HCT116 (cell line): ENCODE data around the gene COMMD4. TPM values are rescaled to one million over a fixed set of nuclear protein-coding genes. Genes with fewer than 3 reads are reported as not detected.

Source experiments
- ATAC-seq: fragments of 200-7000 bp; cut with Tn5 transposase; 2 replicates; pipeline ENCODE4 v1.9.1; 2020; ENCODE audit warnings: mild to moderate bottlenecking, moderate library complexity
- BruUV-seq: library from RNA; stranded (reverse); fragments of 400-500 nt; replicated peaks from 2 replicates; lab custom pipeline; 2021; lab: Mats Ljungman, UMichigan
- CTCF ChIA-PET: fragments of 300-600 bp; sonication (Branson Sonifier 250); formaldehyde crosslinking; loops from one replicate; lab custom pipeline; 2021; ENCODE audit warnings: antibody characterized with exemption; lab: Charles Lee
- POLR2A ChIA-PET: fragments of 300-600, 350-600 bp; sonication (Branson Sonifier 250); formaldehyde crosslinking; loops from one replicate; lab custom pipeline; 2021; ENCODE audit warnings: antibody characterized with exemption; lab: Charles Lee
- RAD21 ChIA-PET, 2 experiments: fragments of 300-600 bp; sonication (Branson Sonifier 250); formaldehyde crosslinking; loops; one replicate each; lab custom pipeline; 2023; ENCODE audit warnings: low total read pairs in 2 of 2; ENCODE audit not compliant: uncharacterized antibody in 2 of 2, unreplicated experiment in 2 of 2, low non-redundant PET in 1 of 2; lab: Charles Lee
- DNase-seq: peaks from one replicate; pipeline ENCODE4 v3.0.0-alpha.2; 2010; ENCODE audit warnings: low read depth, low spot score
- H2AFZ ChIP-seq: fragments of 200-600 bp; shearing (Covaris generic), sonication (generic); 2 replicates; pipeline ENCODE4 v1.6.1; 2017; ENCODE audit warnings: low read depth, mixed run types, mixed read lengths, antibody characterized with exemption, low read length; ENCODE audit not compliant: poor library complexity, severe bottlenecking
- H3K27ac ChIP-seq: 2 replicates; pipeline ENCODE4 v1.5.1; 2012; ENCODE audit warnings: low read depth, low read length
- H3K27me3 ChIP-seq: fragments of 200-600 bp; sonication (generic); 2 replicates; pipeline ENCODE4 v1.6.1; 2016; ENCODE audit warnings: mixed run types, low read length, mixed read lengths; ENCODE audit not compliant: insufficient read depth
- H3K36me3 ChIP-seq, 2 experiments: fragments of 200-500 bp in 1 of 2; fragments of 200-600 bp in 1 of 2; sonication (Bioruptor generic) in 1 of 2; sonication (generic) in 1 of 2; 2 replicates each; pipeline versions ENCODE4 v1.5.1 to v1.6.1; 2014 to 2016; ENCODE audit warnings: low read length in 2 of 2, inconsistent platforms in 1 of 2, mixed read lengths in 1 of 2, mixed run types in 1 of 2; ENCODE audit not compliant: insufficient read depth in 2 of 2, control insufficient read depth in 1 of 2
- H3K4me1 ChIP-seq, 2 experiments: fragments of 200-600 bp in 1 of 2; sonication (generic) in 1 of 2; 2 replicates each; pipeline versions ENCODE4 v1.5.1 to v1.6.1; 2012 to 2017; ENCODE audit warnings: low read length in 2 of 2, inconsistent platforms in 1 of 2, mild to moderate bottlenecking in 1 of 2, mixed read lengths in 1 of 2, mixed run types in 1 of 2, moderate library complexity in 1 of 2; ENCODE audit not compliant: insufficient read depth in 2 of 2, control insufficient read depth in 1 of 2
- H3K4me2 ChIP-seq: fragments of 200-600 bp; sonication (generic); 2 replicates; pipeline ENCODE4 v1.6.1; 2017; ENCODE audit warnings: mixed run types, low read length, mixed read lengths
- H3K4me3 ChIP-seq, 2 experiments: fragments of 200-600 bp in 1 of 2; sonication (generic) in 1 of 2; replicated peaks in 1 of 2; 2 replicates each; pipeline ENCODE4 v1.5.1; 2011 to 2016; ENCODE audit warnings: low read length in 2 of 2, control low read depth in 1 of 2, low read depth in 1 of 2, mild to moderate bottlenecking in 1 of 2, mixed read lengths in 1 of 2, mixed run types in 1 of 2
- H3K79me2 ChIP-seq: fragments of 200-600 bp; sonication (generic); 2 replicates; pipeline ENCODE4 v1.6.1; 2017; ENCODE audit warnings: mild to moderate bottlenecking, mixed run types, low read length, moderate library complexity, mixed read lengths; ENCODE audit not compliant: insufficient read depth
- H3K9ac ChIP-seq: fragments of 200-600 bp; sonication (generic); 2 replicates; pipeline ENCODE4 v1.6.1; 2016; ENCODE audit warnings: low read length, mixed read lengths
- H3K9me2 ChIP-seq: fragments of 200-600 bp; sonication (generic), shearing (Covaris generic); 2 replicates; pipeline ENCODE4 v1.6.1; 2017; ENCODE audit warnings: mixed run types, mild to moderate bottlenecking, moderate library complexity; ENCODE audit not compliant: insufficient read depth
- H3K9me3 ChIP-seq, 2 experiments: fragments of 200-500 bp in 1 of 2; fragments of 200-600 bp in 1 of 2; sonication (Bioruptor generic) in 1 of 2; sonication (generic) in 1 of 2; 2 replicates each; pipeline ENCODE4 v1.6.1; 2014 to 2017; ENCODE audit warnings: low read length in 2 of 2, mixed read lengths in 2 of 2, inconsistent platforms in 1 of 2, low read depth in 1 of 2, mild to moderate bottlenecking in 1 of 2, mixed run types in 1 of 2, moderate library complexity in 1 of 2; ENCODE audit not compliant: control insufficient read depth in 1 of 2, insufficient read depth in 1 of 2
- H4K20me1 ChIP-seq: fragments of 200-600 bp; sonication (generic), shearing (Covaris generic); 2 replicates; pipeline ENCODE4 v1.6.1; 2017; ENCODE audit warnings: mixed run types, mild to moderate bottlenecking, moderate library complexity; ENCODE audit not compliant: insufficient read depth
- CBX3 ChIP-seq: IDR thresholded peaks from 2 replicates; pipeline ENCODE4 v1.6.1; 2012; ENCODE audit warnings: low read depth
- CTCF ChIP-seq, 3 experiments: fragments of 200-600 bp in 1 of 3; sonication (generic) in 1 of 3; IDR thresholded peaks in 2 of 3; conservative IDR thresholded peaks in 1 of 3; 2 replicates each; pipeline ENCODE4 v1.5.1; 2012 to 2017; ENCODE audit warnings: low read depth in 2 of 3, low read length in 2 of 3, antibody characterized with exemption in 1 of 3, borderline replicate concordance in 1 of 3, control low read depth in 1 of 3, mild to moderate bottlenecking in 1 of 3, mixed read lengths in 1 of 3, mixed run types in 1 of 3, moderate library complexity in 1 of 3; ENCODE audit not compliant: insufficient read depth in 1 of 3
- EGR1 ChIP-seq: IDR thresholded peaks from 2 replicates; pipeline ENCODE4 v1.6.1; 2012; ENCODE audit warnings: low read depth
- ELF1 ChIP-seq: IDR thresholded peaks from 2 replicates; pipeline ENCODE4 v1.6.1; 2012; ENCODE audit warnings: low read depth, borderline replicate concordance
- EZH2phosphoT487 ChIP-seq: fragments of 200-600 bp; IDR thresholded peaks from 2 replicates; pipeline ENCODE4 v1.6.1; 2018; ENCODE audit warnings: antibody characterized with exemption, borderline replicate concordance
- FOSL1 ChIP-seq: IDR thresholded peaks from 2 replicates; pipeline ENCODE4 v1.6.1; 2012; ENCODE audit warnings: low read depth
- JUND ChIP-seq: IDR thresholded peaks from 2 replicates; pipeline ENCODE4 v1.6.1; 2012
- MAX ChIP-seq: IDR thresholded peaks from 2 replicates; pipeline ENCODE4 v1.6.1; 2012
- POLR2AphosphoS5 ChIP-seq: IDR thresholded peaks from 2 replicates; pipeline ENCODE4 v1.6.1; 2011; ENCODE audit warnings: mild to moderate bottlenecking, low read depth, low read length, moderate library complexity
- RAD21 ChIP-seq: IDR thresholded peaks from 2 replicates; pipeline ENCODE4 v1.6.1; 2012; ENCODE audit warnings: low read depth, mild to moderate bottlenecking
- REST ChIP-seq: IDR thresholded peaks from 2 replicates; pipeline ENCODE4 v1.6.1; 2012; ENCODE audit warnings: low read depth
- SP1 ChIP-seq: IDR thresholded peaks from 2 replicates; pipeline ENCODE4 v1.6.1; 2012; ENCODE audit warnings: low read depth
- TCF7L2 ChIP-seq: IDR thresholded peaks from 2 replicates; pipeline ENCODE4 v1.7.0; 2011; ENCODE audit warnings: borderline replicate concordance, inconsistent platforms; ENCODE audit not compliant: insufficient read depth, insufficient read length; ENCODE audit errors: extremely low read depth
- YY1 ChIP-seq: IDR thresholded peaks from 2 replicates; pipeline ENCODE4 v1.6.1; 2011; ENCODE audit warnings: low read length, low read depth, moderate library complexity, mild to moderate bottlenecking; ENCODE audit not compliant: insufficient replicate concordance; ENCODE audit errors: extremely low read depth
- ZFX ChIP-seq: fragments of 450-650 bp; IDR thresholded peaks from 2 replicates; pipeline ENCODE4 v1.6.1; 2017
- intact Hi-C: fragments of 100-400 bp; cut with micrococcal nuclease; formaldehyde crosslinking; loops from 2 replicates; pipeline ENCODE4 v1.10.0; 2022
- total RNA-seq: library from RNA; stranded (reverse); gene quantifications from one replicate; pipeline ENCODE4 v1.2.1, GENCODE V29; 2021; ENCODE audit not compliant: unreplicated experiment
- TF ChIP-seq, protein P1 (sequence below): IDR thresholded peaks from 2 replicates; pipeline ENCODE4 v1.6.1; 2011; ENCODE audit warnings: mild to moderate bottlenecking, low read length, moderate library complexity; ENCODE audit not compliant: insufficient replicate concordance; ENCODE audit errors: extremely low read depth

The COMMD4 gene
- total RNA-seq, 1 experiment from 2014 or later: 141 TPM

DNA sequence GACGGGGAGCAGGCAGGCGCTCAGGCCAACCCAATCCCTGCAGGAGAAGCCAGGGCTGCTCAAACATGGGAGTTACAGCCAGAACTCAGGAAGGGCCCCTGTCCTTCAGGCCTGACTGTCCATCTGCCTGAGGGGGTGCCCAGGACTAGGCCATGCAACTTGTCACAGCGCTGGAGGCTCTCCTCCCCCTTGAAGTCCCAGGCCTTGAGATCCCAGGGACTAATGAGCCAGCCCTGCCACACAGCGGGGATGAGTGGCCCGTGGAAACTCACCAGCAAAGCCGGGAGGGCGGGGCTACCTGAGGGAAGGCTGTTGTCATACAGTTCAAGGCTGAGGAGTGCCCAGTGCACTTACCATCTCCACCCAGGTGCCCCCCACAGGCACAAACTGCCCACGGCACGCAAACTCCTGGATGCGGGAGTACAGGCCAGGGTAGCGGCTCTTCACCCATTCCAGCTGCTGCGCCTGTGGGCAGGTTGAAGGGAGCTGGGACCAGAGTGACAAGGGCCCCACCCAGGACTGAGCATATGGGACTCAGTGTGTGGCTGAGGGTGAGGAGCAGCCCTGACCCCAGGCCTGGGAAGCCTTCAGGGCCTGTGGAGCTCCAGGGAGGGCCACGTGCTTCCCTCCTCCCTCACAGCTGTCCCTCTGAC, 26.3 kb downstream of the COMMD4 start:
- no peak overlapping the region for H2AFZ ChIP-seq
- no peaks in the 10 kb centered on the region for H3K9me2 ChIP-seq
- H3K4me3 ChIP-seq: no peak overlapping the region
- H3K4me1 ChIP-seq: peaks cover under 1 to 3% of the 10 kb centered on the region in 2 experiments; a peak in 3 of 4 replicates
- H3K27ac ChIP-seq: no peak overlapping the region
- H3K79me2 ChIP-seq: no peaks in the 10 kb centered on the region; the same call in 1 of the 2 replicates
- 0 out of 2 replicates have a peak, but pooled peaks have one; percentile 9 for ATAC-seq
- no peak overlapping the region for H3K9ac ChIP-seq
- H4K20me1 ChIP-seq: no peaks in the 10 kb centered on the region
- no peak overlapping the region for H3K4me2 ChIP-seq
- ChIA-PET RAD21 (no interaction called here), CTCF (no interaction called here), POLR2A (no interaction called here)
- BruUV-seq: no TSS peak
- intact Hi-C loops: no loop called here
- H3K36me3 ChIP-seq: peaks cover 4 to 19% of the 10 kb centered on the region in 2 experiments; a peak in 2 of 4 replicates
- H3K9me3 ChIP-seq: no peaks in the 10 kb centered on the region
- DNase-seq: no peak
- TF ChIP-seq MAX: no peak
- TF ChIP-seq EZH2phosphoT487: no peak
- no peak for TF ChIP-seq REST
- TF ChIP-seq, protein P1, sequence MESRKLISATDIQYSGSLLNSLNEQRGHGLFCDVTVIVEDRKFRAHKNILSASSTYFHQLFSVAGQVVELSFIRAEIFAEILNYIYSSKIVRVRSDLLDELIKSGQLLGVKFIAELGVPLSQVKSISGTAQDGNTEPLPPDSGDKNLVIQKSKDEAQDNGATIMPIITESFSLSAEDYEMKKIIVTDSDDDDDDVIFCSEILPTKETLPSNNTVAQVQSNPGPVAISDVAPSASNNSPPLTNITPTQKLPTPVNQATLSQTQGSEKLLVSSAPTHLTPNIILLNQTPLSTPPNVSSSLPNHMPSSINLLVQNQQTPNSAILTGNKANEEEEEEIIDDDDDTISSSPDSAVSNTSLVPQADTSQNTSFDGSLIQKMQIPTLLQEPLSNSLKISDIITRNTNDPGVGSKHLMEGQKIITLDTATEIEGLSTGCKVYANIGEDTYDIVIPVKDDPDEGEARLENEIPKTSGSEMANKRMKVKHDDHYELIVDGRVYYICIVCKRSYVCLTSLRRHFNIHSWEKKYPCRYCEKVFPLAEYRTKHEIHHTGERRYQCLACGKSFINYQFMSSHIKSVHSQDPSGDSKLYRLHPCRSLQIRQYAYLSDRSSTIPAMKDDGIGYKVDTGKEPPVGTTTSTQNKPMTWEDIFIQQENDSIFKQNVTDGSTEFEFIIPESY: no peak
- no peak for TF ChIP-seq POLR2AphosphoS5
- no peak for TF ChIP-seq ZFX
- no peak for TF ChIP-seq CBX3
- no peak for TF ChIP-seq SP1
- TF ChIP-seq JUND: no peak
- TF ChIP-seq FOSL1: no peak
- no peak for TF ChIP-seq EGR1
- TF ChIP-seq ELF1: no peak
- TF ChIP-seq CTCF (IDR thresholded peaks at IDR 0.05 in 2 of 3, conservative IDR thresholded peaks at IDR 0.05 in 1 of 3; ENCODE audit: borderline replicate concordance in 1 of 3, insufficient read depth in 1 of 3, low read depth in 2 of 3, low read length in 2 of 3): no peak
- no peak for TF ChIP-seq RAD21
- no peak for TF ChIP-seq YY1
- no peak for TF ChIP-seq TCF7L2
- H3K27me3 ChIP-seq: no peaks in the 10 kb centered on the region
